CD4-positive, alpha-beta T cell treated with Interleukin-6 for 4 hours (primary cell): ENCODE data around the gene DZIP1L.
"Not testable (repeated sequence)": the region's sequence is repeated elsewhere in the genome, so short reads cannot be mapped to it uniquely, and the experiment has no call there.

ENCODE experiments used
- DNase-seq: peaks from one replicate; pipeline ENCODE4 v3.0.0-alpha.2; 2020; ENCODE audit warnings: mixed read lengths

Gene DZIP1L

GRCh38 chr3:138114431-138114918 is 933 bp downstream of the DZIP1L start:
- DNase-seq: no peak

DNA sequence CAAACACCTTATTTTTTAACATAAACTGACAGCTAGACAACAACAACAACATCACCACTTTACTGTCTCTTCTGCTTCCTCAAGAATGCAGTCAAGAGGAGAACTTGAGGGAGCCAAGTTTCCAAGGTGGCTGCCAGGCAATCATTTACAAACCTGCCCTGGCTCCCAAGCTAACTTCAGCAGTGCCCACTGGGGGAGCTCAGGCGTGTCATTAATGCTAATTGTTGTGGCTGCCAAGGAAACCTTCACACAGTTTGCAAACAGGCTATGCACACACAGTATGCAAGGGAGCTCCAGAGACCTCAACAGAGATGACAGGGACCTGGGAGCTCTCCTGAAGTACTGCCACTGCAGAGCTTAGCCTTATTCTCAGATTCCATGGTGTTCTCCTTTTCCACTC is 2.1 kb downstream of the DZIP1L start:
- DNase-seq: no peak

- no peak for DNase-seq
These were observed 3.0 kb downstream of the DZIP1L start for GRCh38 chr3:138112362-138112761.

DNA sequence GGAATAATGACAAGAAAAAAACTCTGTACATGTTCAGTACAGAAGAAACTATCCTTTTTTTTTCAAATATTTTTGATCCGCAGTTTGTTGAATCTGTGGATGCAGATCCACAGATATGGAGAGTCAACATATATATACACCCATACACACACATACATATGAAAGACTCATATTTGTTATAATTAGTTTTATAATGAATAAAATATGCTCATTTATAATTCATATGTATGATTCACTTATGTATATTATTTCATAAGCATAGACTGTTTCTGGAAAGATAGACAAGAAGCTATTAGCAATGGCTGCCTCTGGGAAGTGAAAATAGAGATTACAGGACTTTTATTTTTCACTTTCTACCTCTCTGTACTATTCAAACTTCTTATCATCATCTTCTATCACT is 9.8 kb downstream of the DZIP1L start:
- DNase-seq: no peak

GRCh38 chr3:138103466-138103865 is 11.9 kb downstream of the DZIP1L start:
- DNase-seq: no peak

GRCh38 chr3:138101351-138101940 is 14.0 kb downstream of the DZIP1L start:
- not testable (repeated sequence) for DNase-seq

DNA sequence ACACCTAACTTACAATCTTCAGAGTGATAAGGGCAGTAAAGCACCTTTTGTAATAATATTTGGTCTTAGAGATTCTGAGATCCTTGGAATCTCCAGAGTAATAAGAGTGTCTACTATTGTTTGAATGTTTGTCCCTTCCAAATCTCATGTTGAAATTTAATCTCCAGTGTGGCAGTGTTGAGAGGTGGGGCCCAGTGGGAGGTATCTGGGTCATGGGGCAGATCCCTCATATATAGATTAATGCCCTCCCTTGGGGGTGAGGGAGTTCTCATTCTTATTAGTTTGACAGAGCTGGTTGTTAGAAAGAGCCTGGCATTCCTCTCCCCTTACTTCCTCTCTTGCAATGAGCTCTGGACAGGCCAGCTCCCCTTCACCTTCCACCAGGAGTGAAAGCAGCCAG is 16.0 kb downstream of the DZIP1L start:
- no peak for DNase-seq

DNA sequence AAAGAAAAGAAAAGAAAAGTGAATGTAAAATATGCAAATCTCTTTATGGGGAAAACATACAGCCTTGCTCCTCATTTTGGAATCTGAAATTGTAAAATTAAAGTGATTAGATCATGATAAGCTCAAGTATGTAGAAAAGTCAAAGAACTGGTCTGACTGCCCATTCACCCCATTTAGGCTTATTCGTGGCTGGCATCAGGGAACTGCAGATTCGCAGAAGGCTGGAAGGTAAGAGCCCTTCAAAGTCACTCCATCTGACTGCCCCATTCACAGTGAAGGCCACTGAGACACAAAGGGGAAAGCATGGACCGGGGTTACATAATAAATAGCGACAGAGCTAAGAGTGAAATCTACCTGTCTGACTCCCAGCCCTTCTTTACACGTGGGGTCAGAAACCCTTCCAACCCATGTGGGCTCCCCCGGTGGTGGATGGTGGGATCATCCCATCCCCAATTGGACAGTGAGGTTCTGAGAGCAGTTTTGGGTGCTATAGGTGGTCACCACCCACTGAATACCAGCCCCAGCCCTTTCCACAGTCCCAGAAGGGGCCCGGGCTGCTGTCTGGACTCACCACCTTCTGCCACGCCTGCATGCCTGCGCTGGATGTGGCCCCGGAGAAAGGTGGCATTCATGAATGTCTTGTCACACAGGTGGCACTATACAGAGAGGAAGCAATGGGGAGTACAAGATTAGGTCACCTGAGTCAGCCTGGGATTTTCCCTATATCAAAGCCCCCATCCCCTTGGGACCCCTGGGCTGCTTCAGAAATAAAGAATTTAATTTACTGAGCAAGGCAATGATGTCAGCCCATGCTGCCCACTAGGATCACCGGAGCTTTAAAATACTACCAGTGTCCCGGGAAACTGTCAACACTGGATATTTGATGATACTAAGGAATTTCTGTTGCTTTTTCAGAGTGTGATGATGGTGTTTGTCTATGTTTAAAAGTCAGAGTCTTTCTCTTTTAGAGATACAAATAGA is 17.9 kb downstream of the DZIP1L start:
- no peak for DNase-seq

DNA sequence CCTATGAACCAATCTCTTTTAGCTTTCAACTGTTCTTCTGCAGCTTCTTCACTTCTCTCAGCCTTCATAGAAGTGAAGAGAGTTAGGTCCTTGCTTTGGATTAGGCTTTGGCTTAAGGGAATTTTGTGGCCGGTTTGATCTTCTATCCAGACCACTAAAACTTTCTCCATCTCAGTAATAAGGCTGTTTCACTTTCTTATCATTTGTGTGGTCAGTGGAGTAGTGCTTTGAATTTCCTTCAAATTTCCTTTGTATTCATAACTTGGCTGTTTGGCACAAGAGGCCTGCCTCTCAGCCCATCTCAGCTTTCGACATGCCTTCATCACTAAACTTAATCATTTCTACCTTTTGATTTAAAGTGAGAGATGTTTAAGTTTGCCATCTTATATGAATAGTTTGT is 21.7 kb downstream of the DZIP1L start:
- no peak for DNase-seq

DNA sequence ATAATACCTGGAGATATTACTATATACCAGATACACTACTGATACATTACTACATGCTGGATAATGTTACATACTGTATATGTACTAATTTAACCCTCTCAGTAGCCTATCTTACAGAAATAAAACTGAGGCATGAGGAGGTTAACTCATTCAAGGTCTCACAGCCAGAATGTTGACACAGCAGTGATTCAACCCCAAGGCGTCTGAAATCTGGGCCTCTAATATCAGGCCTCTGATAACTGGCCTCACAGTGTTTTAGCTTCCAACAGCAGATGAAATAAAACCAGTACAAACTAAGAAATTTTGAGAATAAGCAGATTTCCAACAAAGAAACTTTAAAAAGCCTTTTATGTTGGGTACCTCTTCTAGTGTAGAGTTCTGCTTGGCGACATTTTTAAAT is 23.4 kb downstream of the DZIP1L start:
- DNase-seq: no peak

DNA sequence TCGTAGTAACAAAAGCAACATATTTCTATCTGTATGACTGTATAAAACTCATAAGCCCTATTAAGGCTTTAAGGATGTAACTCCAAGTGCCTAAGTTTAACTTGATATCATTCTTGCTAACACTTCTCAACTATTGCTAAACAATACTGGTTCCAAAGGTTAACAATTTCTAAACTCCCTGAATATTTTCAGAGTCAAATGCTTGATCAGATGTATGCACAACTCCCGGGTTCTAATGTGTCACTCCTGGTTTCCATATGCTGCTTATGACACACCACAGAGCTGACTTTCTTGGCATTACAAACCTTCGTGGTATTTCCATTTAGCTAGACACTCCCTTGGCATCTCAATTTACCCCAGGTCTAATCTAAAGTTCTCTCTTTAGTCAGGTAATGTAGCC is 26.3 kb downstream of the DZIP1L start:
- no peak for DNase-seq

GRCh38 chr3:138085745-138086144 is 29.7 kb downstream of the DZIP1L start:
- DNase-seq: not testable (repeated sequence)

- DNase-seq: no peak
These were observed 31.2 kb downstream of the DZIP1L start for GRCh38 chr3:138084196-138084595.

- DNase-seq: no peak
These were observed 32.4 kb downstream of the DZIP1L start for GRCh38 chr3:138082992-138083386.

DNA sequence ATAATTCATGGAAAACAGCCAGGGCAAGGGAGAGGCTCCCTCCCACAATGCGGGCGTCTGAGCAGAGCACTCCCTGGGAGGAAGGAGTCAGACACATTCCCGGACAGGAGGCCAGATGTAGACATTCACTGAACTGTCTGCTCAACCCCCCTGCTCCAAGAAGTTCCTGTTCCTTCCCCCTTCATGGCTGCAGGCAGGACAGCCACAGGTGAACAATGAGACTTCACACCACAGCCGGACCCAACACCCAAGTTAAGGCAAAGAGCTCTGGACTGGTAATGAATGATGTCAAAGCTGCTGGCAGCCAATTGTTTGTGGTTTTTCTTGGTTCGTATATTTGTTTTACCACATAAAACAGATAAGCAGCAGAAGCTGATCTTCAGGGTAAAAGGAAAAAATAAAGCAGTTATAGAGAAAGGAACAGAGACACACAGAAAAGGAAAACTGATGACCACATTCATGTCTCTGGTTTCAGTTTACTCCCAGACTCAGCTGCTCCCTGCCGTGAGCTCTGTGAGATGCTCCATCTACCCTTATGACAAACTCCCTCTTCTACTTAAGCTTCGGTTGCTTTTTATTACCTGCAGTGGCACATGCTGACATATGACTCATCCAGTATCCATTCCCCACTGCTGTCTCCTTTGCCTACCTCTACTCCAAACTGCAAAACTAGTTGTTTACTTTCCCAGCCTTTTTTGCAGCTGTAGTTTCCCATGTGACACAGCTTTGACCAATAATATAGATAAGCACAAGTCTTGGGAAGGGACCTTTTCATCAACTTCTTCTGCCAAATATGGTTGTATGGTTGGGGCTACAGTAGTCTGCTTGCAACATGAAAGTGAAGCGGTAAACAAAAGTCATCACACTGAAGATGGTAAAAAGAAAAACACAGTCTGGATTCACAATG is 33.1 kb downstream of the DZIP1L start:
- DNase-seq: no peak

GRCh38 chr3:138081371-138082084 is 33.9 kb downstream of the DZIP1L start:
- DNase-seq: no peak

GRCh38 chr3:138079901-138080300 is 35.5 kb downstream of the DZIP1L start:
- no peak for DNase-seq

- DNase-seq: no peak
These were observed 36.5 kb downstream of the DZIP1L start for GRCh38 chr3:138078901-138079344.

GRCh38 chr3:138078096-138078495 is 37.3 kb downstream of the DZIP1L start:
- no peak for DNase-seq

GRCh38 chr3:138072796-138073195 is 42.6 kb downstream of the DZIP1L start:
- DNase-seq: no peak

DNA sequence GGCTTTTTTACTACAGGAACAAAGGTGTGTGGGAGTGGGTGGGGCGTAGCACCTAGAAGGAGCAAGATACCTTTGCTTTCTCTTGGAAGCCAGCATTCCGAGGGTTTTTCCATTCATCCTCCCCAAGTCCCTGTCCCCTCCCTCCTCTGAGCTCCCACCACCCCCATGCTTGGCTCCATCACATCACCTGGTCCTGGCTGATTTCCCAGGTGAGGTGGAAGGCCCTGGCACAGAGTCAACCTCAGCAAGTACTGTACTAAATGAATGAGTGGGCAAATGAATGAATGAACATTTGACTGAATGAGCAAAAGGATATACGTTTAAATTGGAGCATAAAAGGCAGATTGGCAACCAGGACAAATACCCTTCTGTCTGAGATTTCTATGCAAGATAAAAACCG is 45.4 kb downstream of the DZIP1L start:
- no peak for DNase-seq

- peak; percentile 72 for DNase-seq
These were observed 46.7 kb downstream of the DZIP1L start for GRCh38 chr3:138068579-138069174.
